Measurements from ENCODE around the gene GET3.

- TF ChIP-seq POLR2AphosphoS5 (IDR thresholded peaks at IDR 0.05; ENCODE audit: low read depth, low read length) (no peak), POLR2A (IDR thresholded peaks at IDR 0.05; ENCODE audit: low read depth, low read length) (no peak), PAX5 (IDR thresholded peaks at IDR 0.05; ENCODE audit: insufficient read depth, low read length, severe bottlenecking) (no peak), POU2F2 (IDR thresholded peaks at IDR 0.05; ENCODE audit: low read depth, low read length) (no peak), TAF1 (IDR thresholded peaks at IDR 0.05; ENCODE audit: low read depth, low read length) (no peak)
Measured at GRCh38 chr19:12749938-12750521, 12.7 kb downstream of the GET3 start.
